ENCODE data around the gene ABI3BP. TPM values are rescaled to one million over a fixed set of nuclear protein-coding genes. Genes with fewer than 3 reads are reported as not detected.

Gene ABI3BP
- total RNA-seq, 4 donors from 2014 or later, result 6.2 to 68.7 (median 18.8) TPM

GRCh38 chr3:100928638-100929428 is 64.4 kb downstream of the ABI3BP start:
- Histone ChIP-seq H3K27me3 (no peaks in the 10 kb centered on the region), H3K36me3 (no peaks in the 10 kb centered on the region), H3K27ac (no peak overlapping the region), H3K4me1 (no peaks in the 10 kb centered on the region), H3K4me3 (no peak overlapping the region), H3K9me3 (no peaks in the 10 kb centered on the region)
- DNase-seq, result no peak
- intact Hi-C loops (cut with DNase I), result no loop called here
- TF ChIP-seq CTCF (IDR thresholded peaks at IDR 0.05) (no peak), POLR2A (IDR thresholded peaks at IDR 0.05) (no peak)
- 62 to 71% methylated on average over 6 of the region's 6 CpGs for WGBS, 2 donors

DNA sequence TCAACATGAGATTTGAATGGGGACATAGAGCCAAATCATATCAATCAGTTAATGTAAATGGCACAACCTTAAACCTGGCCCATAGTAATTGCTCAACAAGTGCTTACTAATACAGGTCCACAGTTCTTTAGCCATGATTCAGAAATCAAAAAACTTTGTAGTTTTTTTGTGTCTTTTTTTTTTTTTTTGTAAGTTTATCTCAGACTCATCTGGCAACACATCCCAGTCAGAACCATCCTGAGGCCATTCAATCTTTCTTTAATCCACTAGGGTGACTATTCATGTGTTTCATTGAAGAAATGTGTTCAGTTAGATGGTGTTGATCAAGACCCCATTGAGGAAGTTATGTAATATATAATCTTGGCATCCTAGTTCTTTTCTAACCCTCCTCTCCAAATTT is 65.4 kb downstream of the ABI3BP start:
- no peaks in the 10 kb centered on the region for H3K9me3 ChIP-seq
- H3K4me1 ChIP-seq, result no peaks in the 10 kb centered on the region
- intact Hi-C loops (cut with DNase I), result no loop called here
- no peak overlapping the region for H3K4me3 ChIP-seq
- H3K27me3 ChIP-seq, result no peaks in the 10 kb centered on the region
- no peak for DNase-seq
- TF ChIP-seq POLR2A (IDR thresholded peaks at IDR 0.05) (no peak), CTCF (IDR thresholded peaks at IDR 0.05) (no peak)
- no peak overlapping the region for H3K27ac ChIP-seq
- H3K36me3 ChIP-seq, result no peaks in the 10 kb centered on the region

- WGBS, 2 donors, result 73 to 75% methylated on average over 10 of the region's 10 CpGs
- H3K4me1 ChIP-seq, result peaks cover 0 to 27% (median 10%) of the 10 kb centered on the region in 3 donors
- no peak overlapping the region for H3K27ac ChIP-seq
- H3K9me3 ChIP-seq, result no peaks in the 10 kb centered on the region
- DNase-seq, result no peak
- intact Hi-C loops (cut with DNase I), result no loop called here
- no peak overlapping the region for H3K4me3 ChIP-seq
- H3K36me3 ChIP-seq, result no peaks in the 10 kb centered on the region
- no peaks in the 10 kb centered on the region for H3K27me3 ChIP-seq
- TF ChIP-seq CTCF (IDR thresholded peaks at IDR 0.05) (no peak), POLR2A (IDR thresholded peaks at IDR 0.05) (no peak)
Measured at GRCh38 chr3:100915706-100916495, 77.3 kb downstream of the ABI3BP start.

DNA sequence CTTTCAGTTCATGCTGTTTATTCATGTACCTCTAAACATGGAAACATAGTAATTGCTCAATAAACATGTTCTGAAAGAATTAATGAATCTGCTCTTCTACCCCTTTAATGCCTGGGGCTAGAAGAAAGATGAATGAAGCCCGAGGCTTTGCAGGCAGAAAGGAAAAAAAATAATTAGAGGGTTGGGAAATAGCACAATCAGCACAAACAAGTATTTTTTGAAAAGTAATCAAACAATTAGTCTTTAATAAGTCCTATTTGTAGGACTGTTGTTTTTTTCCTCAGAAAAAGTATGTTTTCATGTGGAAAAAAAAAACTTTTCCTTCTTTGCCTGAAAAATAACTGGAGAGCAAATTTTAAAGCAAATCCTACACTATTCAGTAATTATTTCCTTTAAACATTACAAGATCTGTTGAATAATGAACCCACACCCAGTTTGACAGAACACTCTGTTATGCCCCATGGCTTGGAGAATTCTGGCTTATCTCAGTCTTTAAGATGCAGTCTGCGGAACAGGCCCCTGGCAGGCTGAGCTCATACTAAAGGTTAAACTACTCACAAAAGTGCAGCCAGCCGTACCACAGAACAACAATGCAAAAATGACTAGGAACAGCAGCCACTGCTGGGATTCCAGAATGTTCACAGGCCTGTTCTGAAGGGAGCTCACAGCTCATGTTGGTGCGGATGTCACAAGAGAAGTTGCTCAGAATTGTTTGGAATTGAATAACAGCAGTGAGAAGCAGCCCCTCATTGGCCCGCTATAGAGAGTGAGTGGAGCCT is 79.2 kb downstream of the ABI3BP start:
- Histone ChIP-seq H3K4me1 (peaks cover 0 to 27% (median 10%) of the 10 kb centered on the region in 3 donors), H3K27me3 (no peaks in the 10 kb centered on the region), H3K4me3 (no peak overlapping the region), H3K36me3 (no peaks in the 10 kb centered on the region), H3K9me3 (no peaks in the 10 kb centered on the region), H3K27ac (peak overlapping the region in 3 of 4 donors; percentile 28 to 65 (median 32))
- intact Hi-C loops (cut with DNase I), result no loop called here
- WGBS, 2 donors, result 43 to 49% methylated on average over 4 to 5 of the region's 5 CpGs
- no peak for TF ChIP-seq CTCF (IDR thresholded peaks at IDR 0.05)
- no peak for TF ChIP-seq POLR2A (IDR thresholded peaks at IDR 0.05)
- DNase-seq, result no peak
